Fibroblast of pulmonary artery (primary cell): ENCODE data around the gene PPM1N.

Experiments
- DNase-seq: peaks from one replicate; pipeline ENCODE4 v3.0.0-alpha.2; 2010; ENCODE audit warnings: low read depth
- H3K4me3 ChIP-seq: replicated peaks from 2 replicates; pipeline ENCODE4 v1.5.1; 2011; ENCODE audit warnings: low read depth, mild to moderate bottlenecking, control low read depth, low read length, moderate library complexity
- TF ChIP-seq, protein P1 (sequence below): IDR thresholded peaks from 2 replicates; pipeline ENCODE4 v1.5.1; 2011; ENCODE audit warnings: mild to moderate bottlenecking, control low read depth, low read length, inconsistent platforms; ENCODE audit errors: missing control alignments

PPM1N gene

DNA sequence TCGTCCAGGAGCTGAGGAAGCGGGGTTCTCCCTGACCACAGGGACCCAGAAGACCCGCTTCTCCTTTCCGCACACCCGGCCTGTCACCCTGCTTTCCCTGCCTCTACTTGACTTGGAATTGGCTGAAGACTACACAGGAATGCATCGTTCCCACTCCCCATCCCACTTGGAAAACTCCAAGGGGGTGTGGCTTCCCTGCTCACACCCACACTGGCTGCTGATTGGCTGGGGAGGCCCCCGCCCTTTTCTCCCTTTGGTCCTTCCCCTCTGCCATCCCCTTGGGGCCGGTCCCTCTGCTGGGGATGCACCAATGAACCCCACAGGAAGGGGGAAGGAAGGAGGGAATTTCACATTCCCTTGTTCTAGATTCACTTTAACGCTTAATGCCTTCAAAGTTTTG, 27.9 kb downstream of the PPM1N start:
- DNase-seq, result peak; percentile 68
- H3K4me3 ChIP-seq, result no peak overlapping the region
- TF ChIP-seq, protein P1, sequence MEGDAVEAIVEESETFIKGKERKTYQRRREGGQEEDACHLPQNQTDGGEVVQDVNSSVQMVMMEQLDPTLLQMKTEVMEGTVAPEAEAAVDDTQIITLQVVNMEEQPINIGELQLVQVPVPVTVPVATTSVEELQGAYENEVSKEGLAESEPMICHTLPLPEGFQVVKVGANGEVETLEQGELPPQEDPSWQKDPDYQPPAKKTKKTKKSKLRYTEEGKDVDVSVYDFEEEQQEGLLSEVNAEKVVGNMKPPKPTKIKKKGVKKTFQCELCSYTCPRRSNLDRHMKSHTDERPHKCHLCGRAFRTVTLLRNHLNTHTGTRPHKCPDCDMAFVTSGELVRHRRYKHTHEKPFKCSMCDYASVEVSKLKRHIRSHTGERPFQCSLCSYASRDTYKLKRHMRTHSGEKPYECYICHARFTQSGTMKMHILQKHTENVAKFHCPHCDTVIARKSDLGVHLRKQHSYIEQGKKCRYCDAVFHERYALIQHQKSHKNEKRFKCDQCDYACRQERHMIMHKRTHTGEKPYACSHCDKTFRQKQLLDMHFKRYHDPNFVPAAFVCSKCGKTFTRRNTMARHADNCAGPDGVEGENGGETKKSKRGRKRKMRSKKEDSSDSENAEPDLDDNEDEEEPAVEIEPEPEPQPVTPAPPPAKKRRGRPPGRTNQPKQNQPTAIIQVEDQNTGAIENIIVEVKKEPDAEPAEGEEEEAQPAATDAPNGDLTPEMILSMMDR, result no peak

DNA sequence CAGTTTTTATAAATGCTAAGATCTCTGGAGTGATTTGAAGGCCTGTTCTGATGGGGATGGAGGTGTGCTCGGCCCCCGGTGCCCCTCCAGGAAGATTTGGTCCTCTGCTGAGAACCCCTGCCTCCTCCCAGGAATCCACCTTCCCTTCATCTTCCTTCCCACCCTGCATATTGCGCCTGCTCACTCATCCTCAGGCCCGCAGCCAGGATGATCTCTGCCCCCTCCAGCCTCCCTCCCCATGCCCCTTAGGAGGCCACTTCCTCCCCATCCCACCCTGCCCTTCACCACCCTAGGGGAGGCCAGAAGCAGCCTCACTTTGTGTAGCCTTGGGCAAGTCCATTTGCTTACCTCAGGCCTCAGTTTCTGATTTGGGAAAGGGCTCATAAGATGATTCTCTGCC, 28.7 kb downstream of the PPM1N start:
- H3K4me3 ChIP-seq, result no peak overlapping the region
- TF ChIP-seq, protein P1, result no peak
- DNase-seq, result no peak

DNA sequence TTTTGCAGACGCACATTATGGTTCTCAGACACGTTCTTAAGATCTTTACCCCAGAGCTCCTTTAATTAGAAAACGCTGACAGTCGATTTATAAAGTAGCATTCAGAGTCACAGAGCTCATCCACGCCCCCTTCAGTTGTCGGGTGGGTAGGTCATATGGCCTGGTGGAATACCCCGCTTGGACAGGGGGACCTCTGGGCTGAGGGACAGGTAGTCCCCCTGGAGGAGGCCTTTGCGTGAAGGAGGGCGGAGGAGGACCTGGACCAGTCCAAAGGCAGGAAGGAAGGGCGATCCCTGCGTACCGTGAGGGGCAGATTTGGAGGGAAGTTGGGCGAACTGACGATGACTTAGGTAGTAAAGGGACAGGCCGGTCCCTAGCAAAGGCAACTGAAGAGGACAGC, 29.5 kb downstream of the PPM1N start:
- DNase-seq, result no peak
- no peak overlapping the region for H3K4me3 ChIP-seq
- TF ChIP-seq, protein P1, result no peak

DNA sequence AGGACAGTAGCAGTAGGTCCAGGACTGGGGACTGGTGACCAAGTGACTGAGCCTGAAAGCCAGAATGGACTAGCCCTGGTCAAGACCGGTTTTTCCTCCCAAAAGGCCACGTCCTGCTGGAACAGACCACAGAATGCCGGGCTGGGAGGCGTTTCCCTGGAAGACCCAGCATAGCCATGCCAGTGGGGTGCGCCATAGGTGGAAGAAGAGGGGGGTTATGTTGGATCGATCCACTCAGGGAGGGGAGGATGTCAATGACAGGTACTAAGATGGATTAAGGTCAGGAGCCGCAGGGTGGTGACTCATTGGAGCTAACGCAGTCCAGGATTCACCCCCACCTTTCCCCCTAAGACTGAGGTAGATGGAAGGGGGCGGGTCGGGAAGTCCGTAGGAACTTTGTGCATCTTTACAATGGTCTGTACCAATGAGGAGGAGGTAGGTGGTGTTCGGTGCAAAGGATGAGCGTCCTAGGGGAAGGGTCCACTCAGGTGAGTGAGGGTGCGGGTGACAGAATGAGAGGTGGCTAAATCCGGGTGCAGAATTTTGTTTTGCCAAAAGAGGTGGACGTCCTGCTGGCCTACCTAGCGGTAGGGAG, 30.0 kb downstream of the PPM1N start:
- peak; percentile 29 for DNase-seq
- H3K4me3 ChIP-seq, result no peak overlapping the region
- TF ChIP-seq, protein P1, result no peak

DNA sequence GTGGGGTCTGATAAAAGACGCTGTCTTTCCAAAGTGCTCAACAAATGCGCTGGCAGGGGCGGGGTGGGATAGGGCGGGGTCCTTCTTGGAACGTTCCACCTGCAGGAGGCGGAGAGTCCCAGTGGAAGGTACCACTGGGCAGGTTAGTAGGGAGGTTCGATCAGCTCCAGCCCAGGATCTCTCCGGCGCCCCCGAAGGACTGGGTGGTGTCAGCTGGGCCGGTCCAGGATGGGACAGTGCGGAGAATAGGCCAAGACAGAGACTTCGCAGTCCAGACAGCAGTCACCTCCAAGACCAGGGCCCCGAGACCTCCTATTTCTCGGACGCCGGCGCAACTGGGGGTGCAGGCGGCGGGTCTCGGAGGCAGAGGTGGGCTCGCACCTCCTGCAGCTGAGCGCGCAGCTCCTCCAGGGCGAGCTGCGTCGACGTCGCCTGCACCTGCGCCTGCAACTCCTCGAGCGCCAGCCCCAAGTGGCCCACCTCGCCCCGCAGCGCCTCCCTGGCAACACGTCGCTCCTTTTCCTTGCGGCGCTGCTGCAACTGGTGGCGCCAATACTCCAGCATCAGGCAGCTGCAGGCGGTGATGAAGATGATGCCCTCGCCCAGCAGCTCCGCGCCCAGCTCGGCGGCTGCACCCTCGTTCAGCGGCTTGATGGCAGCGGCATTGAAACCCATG, 30.6 kb downstream of the PPM1N start:
- no peak for DNase-seq
- TF ChIP-seq, protein P1, result no peak
- H3K4me3 ChIP-seq, result no peak overlapping the region

DNA sequence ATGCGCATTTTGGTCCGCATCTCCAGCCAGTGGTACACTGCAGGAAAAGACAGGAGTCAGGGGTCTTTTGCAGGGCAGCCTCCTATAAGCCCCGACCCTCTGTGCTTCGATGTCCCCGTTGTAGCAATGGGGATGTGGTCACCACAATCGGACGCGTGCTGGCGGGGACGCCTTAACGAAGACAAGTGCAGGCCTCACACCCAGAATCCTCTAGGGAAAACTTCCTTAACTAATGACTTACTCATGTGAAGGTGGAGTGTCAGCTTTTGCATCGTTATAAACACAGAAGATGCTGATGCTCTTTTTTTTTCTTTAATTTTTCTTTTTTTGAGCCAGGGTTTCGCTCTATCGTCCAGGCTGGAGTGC, 31.2 kb downstream of the PPM1N start:
- TF ChIP-seq, protein P1, result no peak
- no peak overlapping the region for H3K4me3 ChIP-seq
- DNase-seq, result no peak

DNA sequence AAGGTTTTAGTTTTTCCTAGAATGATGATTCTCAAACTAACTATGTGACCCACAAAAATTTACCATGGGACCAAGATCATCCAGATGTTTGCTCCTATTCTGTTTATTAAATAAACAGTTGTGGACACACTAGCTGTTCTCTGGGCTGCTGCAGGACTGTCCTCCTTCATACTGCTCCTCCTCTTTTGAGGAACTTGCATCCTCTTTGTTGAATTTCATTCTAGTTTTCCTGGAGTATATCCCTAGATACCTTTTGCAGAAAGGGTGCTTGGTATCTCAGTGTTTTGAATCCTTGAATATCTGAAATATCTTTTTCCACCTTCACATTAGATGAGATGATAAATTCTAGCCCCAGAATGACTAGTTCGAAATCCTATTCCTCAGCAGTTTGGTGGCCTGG, 33.1 kb downstream of the PPM1N start:
- DNase-seq, result no peak
- no peak overlapping the region for H3K4me3 ChIP-seq
- TF ChIP-seq, protein P1, result no peak
